ENCODE measurements around the gene OPCML.

The OPCML gene

GRCh38 chr11:132772703-132773545, 759.4 kb downstream of the OPCML start:
- DNase-seq = no peak

GRCh38 chr11:132771746-132772145, 760.6 kb downstream of the OPCML start:
- DNase-seq = no peak

- DNase-seq = no peak
Measured at GRCh38 chr11:132770829-132771530, 761.3 kb downstream of the OPCML start.

- no peak for DNase-seq
Measured at GRCh38 chr11:132763503-132763902, 768.8 kb downstream of the OPCML start.

GRCh38 chr11:132755934-132756333, 776.4 kb downstream of the OPCML start:
- no peak for DNase-seq

GRCh38 chr11:132751516-132752250, 780.6 kb downstream of the OPCML start:
- DNase-seq = no peak

GRCh38 chr11:132746305-132746704, 786.0 kb downstream of the OPCML start:
- DNase-seq = no peak

- DNase-seq = no peak
Measured at GRCh38 chr11:132745306-132745705, 787.0 kb downstream of the OPCML start.

GRCh38 chr11:132744771-132745170, 787.5 kb downstream of the OPCML start:
- DNase-seq = no peak

GRCh38 chr11:132743601-132744000, 788.7 kb downstream of the OPCML start:
- DNase-seq = no peak

GRCh38 chr11:132742929-132743328, 789.4 kb downstream of the OPCML start:
- DNase-seq = no peak

GRCh38 chr11:132734217-132734616, 798.1 kb downstream of the OPCML start:
- peak; percentile 92 for DNase-seq

GRCh38 chr11:132728026-132728425, 804.3 kb downstream of the OPCML start:
- DNase-seq = no peak

- no peak for DNase-seq
Measured at GRCh38 chr11:132721526-132721925, 810.8 kb downstream of the OPCML start.

GRCh38 chr11:132719684-132720083, 812.6 kb downstream of the OPCML start:
- no peak for DNase-seq

GRCh38 chr11:132718711-132719671, 813.3 kb downstream of the OPCML start:
- no peak for DNase-seq

- no peak for DNase-seq
Measured at GRCh38 chr11:132717824-132718223, 814.5 kb downstream of the OPCML start.

GRCh38 chr11:132716037-132716436, 816.3 kb downstream of the OPCML start:
- DNase-seq = no peak

- no peak for DNase-seq
Measured at GRCh38 chr11:132714859-132715440, 817.4 kb downstream of the OPCML start.

GRCh38 chr11:132712466-132712865, 819.8 kb downstream of the OPCML start:
- DNase-seq = no peak

- peak; percentile 70 for DNase-seq
Measured at GRCh38 chr11:132704781-132705375, 827.4 kb downstream of the OPCML start.

GRCh38 chr11:132692891-132693290, 839.4 kb downstream of the OPCML start:
- DNase-seq = no peak
